ENCODE measurements around the gene TECR. TPM values are rescaled to one million over a fixed set of nuclear protein-coding genes. Genes with fewer than 3 reads are reported as not detected.
"Not testable (repeated sequence)": the region's sequence is repeated elsewhere in the genome, so short reads cannot be mapped to it uniquely, and the experiment has no call there.

Gene TECR
- total RNA-seq, 4 donors from 2014 or later = 21.3 to 27.2 (median 24.3) TPM

- 0% methylated on average over 5 of the region's 71 CpGs; no CpG with 5 or more reads in 1 of the 2 donors for WGBS, 2 donors (ENCODE audit: low coverage in 1 of 2)
- H3K27ac ChIP-seq = peak within 1 kb of the TSS; percentile 30 to 88 (median 86)
- peak within 1 kb of the TSS; percentile 58 to 96 for H3K4me3 ChIP-seq
- H3K27me3 ChIP-seq = no peaks in the 10 kb centered on the region
- peaks cover 0 to 14% of the 10 kb centered on the region in 2 donors for H3K36me3 ChIP-seq
- TF ChIP-seq POLR2AphosphoS5 (IDR thresholded peaks at IDR 0.05) (peak; percentile 92), CTCF (IDR thresholded peaks at IDR 0.05) (no peak), POLR2A (IDR thresholded peaks at IDR 0.05) (peak; percentile 33 to 51)
- no peaks in the 10 kb centered on the region for H3K9me3 ChIP-seq
- peaks cover 0 to 55% (median 15%) of the 10 kb centered on the region in 3 donors for H3K4me1 ChIP-seq
- ATAC-seq = peak; percentile 98
These were observed 33.2 kb upstream of the TECR start, which contains the start of gene GIPC1 for GRCh38 chr19:14496029-14496833. TSS of gene GIPC1 (minus strand) at chr19:14496127. CDS start at chr19:14482976, 13,151 bp downstream.

- peaks cover 0 to 55% (median 15%) of the 10 kb centered on the region in 3 donors for H3K4me1 ChIP-seq
- TF ChIP-seq POLR2AphosphoS5 (IDR thresholded peaks at IDR 0.05) (no peak), POLR2A (IDR thresholded peaks at IDR 0.05) (no peak)
- H3K27ac ChIP-seq = peak overlapping the region in 3 of 4 donors; percentile 84 to 88 (median 87)
- ATAC-seq = no peak
- no peaks in the 10 kb centered on the region for H3K27me3 ChIP-seq
- H3K4me3 ChIP-seq = peak overlapping the region in 1 of 2 donors; percentile 96
- peaks cover 0 to 8% of the 10 kb centered on the region in 2 donors for H3K36me3 ChIP-seq
- no peaks in the 10 kb centered on the region for H3K9me3 ChIP-seq
- 19 to 34% methylated on average over 4 to 7 of the region's 7 CpGs for WGBS, 2 donors (ENCODE audit: low coverage in 1 of 2)
These were observed 32.6 kb upstream of the TECR start for GRCh38 chr19:14496834-14497227.

GRCh38 chr19:14497228-14497921, 32.0 kb upstream of the TECR start:
- Histone ChIP-seq H3K36me3 (peaks cover 0 to 3% of the 10 kb centered on the region in 2 donors), H3K4me3 (no peak overlapping the region), H3K9me3 (no peaks in the 10 kb centered on the region), H3K27me3 (no peaks in the 10 kb centered on the region), H3K4me1 (peaks cover 0 to 55% (median 15%) of the 10 kb centered on the region in 3 donors), H3K27ac (peak overlapping the region in 3 of 4 donors; percentile 84 to 88 (median 87))
- no peak for TF ChIP-seq POLR2A (IDR thresholded peaks at IDR 0.05)
- no peak for TF ChIP-seq POLR2AphosphoS5 (IDR thresholded peaks at IDR 0.05)
- TF ChIP-seq EP300 (IDR thresholded peaks at IDR 0.05) = no peak
- TF ChIP-seq CTCF (IDR thresholded peaks at IDR 0.05) = no peak
- WGBS, 2 donors (ENCODE audit: low coverage in 1 of 2) = 30 to 58% methylated on average over 2 of the region's 6 CpGs
- no peak for ATAC-seq

GRCh38 chr19:14502334-14503092, 26.9 kb upstream of the TECR start:
- Histone ChIP-seq H3K9me3 (no peaks in the 10 kb centered on the region), H3K36me3 (no peaks in the 10 kb centered on the region), H3K27me3 (no peaks in the 10 kb centered on the region), H3K27ac (no peak overlapping the region), H3K4me1 (peaks cover 0 to 9% (median 0%) of the 10 kb centered on the region in 3 donors), H3K4me3 (no peak overlapping the region)
- 82 to 93% methylated on average over 6 to 7 of the region's 11 CpGs for WGBS, 2 donors (ENCODE audit: low coverage in 1 of 2)
- no peak for ATAC-seq
- TF ChIP-seq CTCF (IDR thresholded peaks at IDR 0.05) = no peak
- no peak for TF ChIP-seq POLR2AphosphoS5 (IDR thresholded peaks at IDR 0.05)
- no peak for TF ChIP-seq POLR2A (IDR thresholded peaks at IDR 0.05)
- no peak for TF ChIP-seq EP300 (IDR thresholded peaks at IDR 0.05)

GRCh38 chr19:14503285-14503684, 26.1 kb upstream of the TECR start:
- ATAC-seq = no peak
- Histone ChIP-seq H3K4me1 (peaks cover 0 to 2% (median 0%) of the 10 kb centered on the region in 3 donors), H3K27ac (no peak overlapping the region), H3K36me3 (no peaks in the 10 kb centered on the region), H3K27me3 (no peaks in the 10 kb centered on the region), H3K4me3 (no peak overlapping the region), H3K9me3 (no peaks in the 10 kb centered on the region)
- TF ChIP-seq CTCF (IDR thresholded peaks at IDR 0.05) (no peak), POLR2A (IDR thresholded peaks at IDR 0.05) (no peak), EP300 (IDR thresholded peaks at IDR 0.05) (no peak), POLR2AphosphoS5 (IDR thresholded peaks at IDR 0.05) (no peak)
- WGBS, 2 donors (ENCODE audit: low coverage in 1 of 2) = 56% methylated on average over 1 of the region's 1 CpG; no CpG with 5 or more reads in 1 of the 2 donors

- WGBS, 2 donors (ENCODE audit: low coverage in 1 of 2) = 92 to 97% methylated on average over 2 to 6 of the region's 8 CpGs
- H3K36me3 ChIP-seq, H3K4me3 ChIP-seq, H3K9me3 ChIP-seq, ATAC-seq, H3K27me3 ChIP-seq, H3K4me1 ChIP-seq, H3K27ac ChIP-seq: not testable (repeated sequence)
These were observed 24.8 kb upstream of the TECR start for GRCh38 chr19:14504575-14504974.
